HG02884 (cell line): ENCODE data around the gene TMEM169.

Source experiments
- ATAC-seq: cut with Tn5 transposase; IDR thresholded peaks from one replicate; pipeline ENCODE4 v1.9.1; 2021; ENCODE audit warnings: mild to moderate bottlenecking, moderate library complexity; ENCODE audit not compliant: unreplicated experiment

TMEM169 gene

GRCh38 chr2:216101109-216101508 is 19.4 kb downstream of the TMEM169 start:
- no peak for ATAC-seq

- ATAC-seq: no peak
These were observed 21.5 kb downstream of the TMEM169 start for GRCh38 chr2:216103213-216103612.

- no peak for ATAC-seq
These were observed 23.0 kb downstream of the TMEM169 start for GRCh38 chr2:216104691-216105090.

GRCh38 chr2:216107320-216107719 is 25.6 kb downstream of the TMEM169 start:
- no peak for ATAC-seq

DNA sequence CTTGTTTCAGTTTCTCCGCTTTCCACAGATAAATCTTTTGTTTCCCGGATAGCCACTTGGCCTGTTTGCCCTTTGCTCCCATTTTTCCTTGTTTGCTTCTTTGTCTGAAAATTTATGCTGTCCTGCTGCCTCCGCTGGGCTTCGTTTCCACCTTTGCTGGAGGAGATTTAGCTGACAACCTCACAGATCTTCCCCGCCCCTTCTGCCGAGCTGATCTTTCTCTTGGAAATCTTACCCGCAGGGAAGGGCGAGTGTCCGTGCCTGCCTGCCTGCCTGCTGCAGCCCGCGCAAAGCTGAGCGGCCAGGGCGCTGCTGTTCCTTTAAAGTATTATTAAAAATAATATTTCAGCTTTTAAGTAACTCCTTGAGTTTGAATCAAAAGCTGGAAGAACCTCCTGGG is 26.0 kb downstream of the TMEM169 start:
- no peak for ATAC-seq

GRCh38 chr2:216108310-216108966 is 26.7 kb downstream of the TMEM169 start:
- no peak for ATAC-seq

GRCh38 chr2:216108967-216109921 is 27.5 kb downstream of the TMEM169 start, which contains the start of gene XRCC5:
Gene XRCC5, plus strand, starts transcription at chr2:216109348. Its CDS starts 89 bp downstream, at chr2:216109437.
- ATAC-seq: peak; percentile 39

GRCh38 chr2:216109962-216110614 is 28.4 kb downstream of the TMEM169 start:
- no peak for ATAC-seq

DNA sequence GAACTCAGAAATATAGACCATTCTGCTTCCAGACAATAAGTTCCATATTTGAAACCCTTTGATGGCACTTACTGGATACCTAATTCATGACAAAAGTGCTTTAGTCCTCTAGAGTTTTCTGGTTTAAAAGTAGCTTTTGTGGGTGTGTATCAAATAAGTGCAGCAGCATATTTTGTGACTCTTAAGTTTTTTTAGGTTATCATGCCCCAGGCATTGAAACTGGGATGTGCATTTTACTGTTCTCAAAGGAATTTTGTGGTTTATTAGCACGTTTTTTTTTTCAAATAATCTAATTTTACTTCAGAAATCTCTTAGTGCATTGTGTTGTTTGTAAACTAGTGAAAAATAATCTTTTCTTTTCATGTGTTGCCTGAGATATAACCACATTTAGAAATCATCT is 28.9 kb downstream of the TMEM169 start:
- ATAC-seq: no peak

DNA sequence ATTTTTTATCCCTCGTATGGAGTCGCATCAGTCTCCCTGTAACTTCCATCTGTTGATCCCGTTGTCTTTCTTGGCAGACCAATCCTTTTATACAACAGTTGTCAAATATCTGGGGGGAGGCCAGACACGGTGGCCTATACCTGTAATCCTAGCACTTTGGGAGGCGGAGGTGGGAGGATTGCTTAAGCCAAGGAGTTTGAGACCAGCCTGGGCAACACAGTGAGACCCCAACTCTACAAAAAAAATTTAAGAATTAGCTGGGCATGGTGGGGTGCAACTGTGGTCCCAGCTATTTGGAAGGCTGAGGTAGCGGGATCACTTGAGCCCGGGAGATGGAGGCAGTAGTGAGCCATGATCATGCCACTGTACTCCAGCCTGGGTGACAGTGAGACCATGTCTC is 29.4 kb downstream of the TMEM169 start:
- no peak for ATAC-seq

- ATAC-seq: no peak
These were observed 31.2 kb downstream of the TMEM169 start for GRCh38 chr2:216112926-216113325.

DNA sequence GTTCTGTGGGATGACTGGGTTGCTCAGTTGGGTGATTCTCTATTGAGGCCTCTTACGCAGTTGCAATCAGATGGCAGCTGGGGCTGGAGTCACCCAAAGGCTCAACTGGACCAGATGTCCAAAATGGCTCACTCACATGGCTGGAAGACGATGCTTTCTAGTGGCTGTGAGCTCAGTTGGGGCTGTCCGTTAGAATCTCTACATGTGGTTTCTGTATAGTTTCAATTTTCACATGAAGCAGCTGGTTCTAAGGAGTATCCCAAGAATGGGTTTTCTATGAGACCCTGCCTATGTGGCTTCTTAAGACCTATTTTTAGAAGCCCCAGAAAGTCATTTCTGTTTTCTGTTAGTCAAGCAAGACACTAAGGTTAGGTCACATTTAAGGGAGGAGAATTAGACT is 31.9 kb downstream of the TMEM169 start:
- ATAC-seq: peak; percentile 68

DNA sequence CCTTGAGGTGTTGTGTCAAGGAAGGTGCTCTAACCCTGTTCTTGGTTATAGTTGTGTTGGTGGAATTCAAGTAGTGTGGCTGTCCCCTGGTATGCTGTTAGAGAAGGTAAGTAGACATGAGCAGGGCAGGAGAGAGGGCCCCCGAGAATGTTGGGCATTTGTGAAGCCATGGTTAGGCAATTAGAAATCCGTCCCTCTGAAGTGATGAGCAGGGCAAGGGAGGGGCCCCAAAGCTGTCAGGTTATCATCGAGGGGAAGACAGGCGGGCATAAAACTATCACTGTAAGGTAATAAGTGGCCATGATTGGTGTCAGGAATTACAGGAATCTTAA is 32.6 kb downstream of the TMEM169 start:
- no peak for ATAC-seq

GRCh38 chr2:216114714-216115531 is 33.2 kb downstream of the TMEM169 start:
- ATAC-seq: peak; percentile 35

DNA sequence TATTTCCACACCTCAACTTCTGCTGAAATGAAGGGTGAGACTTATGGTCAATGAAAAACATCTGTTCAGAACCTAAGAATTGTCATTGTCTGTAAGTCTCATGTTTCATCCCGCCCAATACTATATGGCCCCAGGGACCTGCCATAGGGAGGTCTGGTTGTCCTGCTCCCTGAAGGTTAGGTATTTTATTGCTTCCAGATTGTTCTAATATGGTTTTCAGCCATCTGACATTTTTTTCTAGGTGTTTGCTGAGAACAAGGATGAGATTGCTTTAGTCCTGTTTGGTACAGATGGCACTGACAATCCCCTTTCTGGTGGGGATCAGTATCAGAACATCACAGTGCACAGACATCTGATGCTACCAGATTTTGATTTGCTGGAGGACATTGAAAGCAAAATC is 34.7 kb downstream of the TMEM169 start:
- no peak for ATAC-seq

DNA sequence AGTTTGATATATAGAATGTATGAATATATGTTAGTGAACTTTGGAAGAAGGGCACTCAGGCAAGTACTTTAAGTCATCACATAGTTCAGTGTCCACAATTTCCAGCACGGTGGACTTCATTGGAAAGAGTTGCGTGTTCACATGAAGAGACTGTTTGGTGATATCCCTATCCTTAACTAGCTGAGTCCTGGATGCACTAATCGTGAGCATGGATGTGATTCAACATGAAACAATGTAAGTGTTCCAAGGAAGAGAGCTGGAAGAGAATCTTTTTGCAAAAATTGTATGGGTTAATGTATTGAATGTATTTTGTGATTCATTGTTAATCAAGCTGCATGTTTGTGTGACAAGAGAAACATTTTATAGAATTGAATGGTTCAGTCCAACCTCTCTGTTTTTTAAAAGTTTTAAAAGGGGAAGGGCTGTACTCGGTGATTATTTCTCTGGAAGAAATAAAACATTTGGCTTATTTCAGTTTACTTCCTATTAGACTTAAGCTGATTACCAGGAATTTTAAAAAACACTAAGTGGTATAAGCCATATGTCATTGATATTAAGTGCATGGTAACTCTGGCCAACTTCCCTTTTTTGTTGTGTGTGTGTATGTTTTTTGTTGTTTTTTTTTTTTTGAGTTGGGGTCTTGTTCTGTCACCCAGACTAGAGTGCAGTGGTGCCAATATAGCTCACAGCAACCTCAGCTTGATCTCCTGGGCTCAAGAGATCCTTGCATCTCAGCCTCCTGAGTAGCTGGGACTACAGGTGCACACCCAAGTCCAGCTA is 36.0 kb downstream of the TMEM169 start:
- no peak for ATAC-seq

DNA sequence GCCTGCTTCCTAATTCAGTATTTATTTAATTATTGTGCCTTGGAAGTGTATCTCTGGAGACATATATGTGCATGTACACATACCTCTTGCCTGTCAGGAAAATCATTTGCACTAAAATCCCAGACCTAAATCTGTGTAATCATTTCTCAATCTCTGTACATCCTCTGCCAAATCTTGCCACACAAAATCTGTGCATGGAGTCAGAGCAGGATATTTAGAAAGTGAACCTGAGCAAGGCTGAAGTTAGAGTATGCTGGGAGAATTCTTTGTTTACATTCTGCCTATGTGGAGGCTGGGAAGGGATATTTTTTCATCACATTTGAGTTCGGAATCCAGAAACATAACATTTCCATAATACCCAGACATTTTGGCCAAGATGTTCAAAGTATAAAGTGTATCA is 36.8 kb downstream of the TMEM169 start:
- ATAC-seq: no peak

GRCh38 chr2:216119146-216119545 is 37.4 kb downstream of the TMEM169 start:
- ATAC-seq: no peak

GRCh38 chr2:216119986-216120385 is 38.3 kb downstream of the TMEM169 start:
- ATAC-seq: no peak

GRCh38 chr2:216121255-216121654 is 39.5 kb downstream of the TMEM169 start:
- no peak for ATAC-seq
